ENCODE data around the gene TESK2.

DNA sequence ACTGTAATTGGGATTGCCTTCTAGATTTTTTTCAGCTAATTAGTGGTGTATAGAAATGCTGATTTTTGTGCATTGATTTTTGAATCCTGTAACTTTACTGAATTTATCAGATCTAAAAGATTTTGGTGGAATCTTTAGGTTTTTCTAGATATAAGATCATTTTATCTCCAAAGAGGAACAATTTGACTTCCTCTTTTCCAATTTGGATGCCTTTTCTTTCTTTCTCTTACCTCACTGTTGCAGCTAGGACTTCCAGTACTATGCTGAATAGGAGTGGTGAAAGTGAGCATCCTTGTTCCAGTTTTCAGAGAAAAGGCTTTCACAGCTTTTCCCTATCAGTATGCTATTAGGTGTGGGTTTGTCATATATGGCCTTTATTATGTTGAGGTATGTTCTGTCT is 53.6 kb downstream of the TESK2 start:
- TF ChIP-seq, protein P1, sequence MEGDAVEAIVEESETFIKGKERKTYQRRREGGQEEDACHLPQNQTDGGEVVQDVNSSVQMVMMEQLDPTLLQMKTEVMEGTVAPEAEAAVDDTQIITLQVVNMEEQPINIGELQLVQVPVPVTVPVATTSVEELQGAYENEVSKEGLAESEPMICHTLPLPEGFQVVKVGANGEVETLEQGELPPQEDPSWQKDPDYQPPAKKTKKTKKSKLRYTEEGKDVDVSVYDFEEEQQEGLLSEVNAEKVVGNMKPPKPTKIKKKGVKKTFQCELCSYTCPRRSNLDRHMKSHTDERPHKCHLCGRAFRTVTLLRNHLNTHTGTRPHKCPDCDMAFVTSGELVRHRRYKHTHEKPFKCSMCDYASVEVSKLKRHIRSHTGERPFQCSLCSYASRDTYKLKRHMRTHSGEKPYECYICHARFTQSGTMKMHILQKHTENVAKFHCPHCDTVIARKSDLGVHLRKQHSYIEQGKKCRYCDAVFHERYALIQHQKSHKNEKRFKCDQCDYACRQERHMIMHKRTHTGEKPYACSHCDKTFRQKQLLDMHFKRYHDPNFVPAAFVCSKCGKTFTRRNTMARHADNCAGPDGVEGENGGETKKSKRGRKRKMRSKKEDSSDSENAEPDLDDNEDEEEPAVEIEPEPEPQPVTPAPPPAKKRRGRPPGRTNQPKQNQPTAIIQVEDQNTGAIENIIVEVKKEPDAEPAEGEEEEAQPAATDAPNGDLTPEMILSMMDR (conservative IDR thresholded peaks at IDR 0.05; ENCODE audit: low read length) = no peak
- no peak for TF ChIP-seq EZH2phosphoT487 (IDR thresholded peaks at IDR 0.05; ENCODE audit: borderline replicate concordance)
